ENCODE data around the gene CDC5L.

DNA sequence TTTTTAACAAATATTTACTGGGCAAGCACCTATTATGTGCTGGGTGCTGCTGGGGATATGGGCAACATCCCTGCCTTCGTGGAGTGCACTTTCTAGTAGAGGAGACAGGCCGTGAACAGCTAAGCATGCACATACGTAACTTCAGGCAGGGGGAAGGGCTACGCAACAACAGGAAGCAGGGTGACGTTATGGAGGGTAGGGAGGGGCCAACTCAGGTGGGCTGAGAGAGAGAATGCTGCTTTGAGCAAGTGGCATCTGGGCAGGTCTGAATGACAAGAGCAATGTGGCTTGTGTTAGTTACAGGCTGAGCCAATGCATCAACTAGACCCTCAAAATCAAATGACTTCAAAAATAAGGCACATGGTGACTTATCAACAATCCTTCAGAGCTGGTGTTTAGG, 112.1 kb downstream of the CDC5L start:
- no peak for TF ChIP-seq EZH2 (IDR thresholded peaks at IDR 0.05; ENCODE audit: insufficient read depth, poor library complexity, severe bottlenecking)
- no peak for TF ChIP-seq EZH2phosphoT487 (IDR thresholded peaks at IDR 0.05; ENCODE audit: insufficient read depth, low read depth)

All from GM23248 (cell line).